CD4-positive, alpha-beta T cell (primary cell): ENCODE data around the gene SHISA2. TPM values are rescaled to one million over a fixed set of nuclear protein-coding genes. Genes with fewer than 3 reads are reported as not detected.

Experiments used
- ATAC-seq: fragments of 200-7000 bp; cut with Tn5 transposase; one replicate; pipeline ENCODE4 v1.10.0; 2022; ENCODE audit warnings: mild to moderate bottlenecking; ENCODE audit not compliant: poor library complexity
- CTCF ChIA-PET: fragments of 350-600 bp; sonication (Branson Sonifier 250); formaldehyde crosslinking; loops from one replicate; lab custom pipeline; 2021; ENCODE audit warnings: antibody characterized with exemption, inconsistent platforms; lab: Charles Lee
- POLR2A ChIA-PET: fragments of 350-600 bp; sonication (Branson Sonifier 250); formaldehyde crosslinking; loops from one replicate; lab custom pipeline; 2021; ENCODE audit warnings: antibody characterized with exemption, inconsistent platforms; lab: Charles Lee
- DNase-seq, 14 experiments: peaks; one replicate each; pipeline ENCODE4 v3.0.0-alpha.2; 2013 to 2020; ENCODE audit warnings: mixed read lengths in 2 of 14
- H3K27ac ChIP-seq, 2 donors: one replicate each; pipeline versions ENCODE4 v1.5.1 to v1.7.0; 2013; ENCODE audit warnings: low read length in 2 of 2, low read depth in 1 of 2, mild to moderate bottlenecking in 1 of 2
- H3K27me3 ChIP-seq, 2 experiments: 1 replicate in 1 of 2; 2 replicates in 1 of 2; pipeline versions ENCODE4 v1.6.1 to v1.7.0; 2013; ENCODE audit warnings: low read length in 2 of 2, control low read depth in 1 of 2, mild to moderate bottlenecking in 1 of 2, moderate library complexity in 1 of 2; ENCODE audit not compliant: insufficient read depth in 2 of 2, control insufficient read depth in 1 of 2
- H3K36me3 ChIP-seq: one replicate; pipeline ENCODE4 v1.6.1; 2013; ENCODE audit warnings: low read length, control low read depth; ENCODE audit not compliant: insufficient read depth
- H3K4me1 ChIP-seq: one replicate; pipeline ENCODE4 v1.6.1; 2013; ENCODE audit warnings: low read length, control low read depth; ENCODE audit not compliant: insufficient read depth
- H3K4me3 ChIP-seq: one replicate; pipeline ENCODE4 v1.5.1; 2013; ENCODE audit warnings: mild to moderate bottlenecking, low read length, moderate library complexity
- H3K9me3 ChIP-seq, 2 experiments: 1 replicate in 1 of 2; 2 replicates in 1 of 2; pipeline versions ENCODE4 v1.6.1 to v1.7.0; 2013; ENCODE audit warnings: low read length in 2 of 2, mild to moderate bottlenecking in 2 of 2, control low read depth in 1 of 2, moderate library complexity in 1 of 2; ENCODE audit not compliant: control insufficient read depth in 1 of 2, insufficient read depth in 1 of 2
- H3K27ac Mint-ChIP-seq: one replicate; pipeline ENCODE4 v1.8.0; 2020; ENCODE audit warnings: mixed read lengths
- H3K27me3 Mint-ChIP-seq: one replicate; pipeline ENCODE4 v1.8.0; 2021; ENCODE audit warnings: mixed read lengths
- H3K36me3 Mint-ChIP-seq: one replicate; pipeline ENCODE4 v1.8.0; 2021; ENCODE audit warnings: low read depth, mixed read lengths
- H3K4me1 Mint-ChIP-seq: one replicate; pipeline ENCODE4 v1.8.0; 2021; ENCODE audit warnings: low read depth, mixed read lengths
- H3K4me3 Mint-ChIP-seq: one replicate; pipeline ENCODE4 v1.8.0; 2020; ENCODE audit warnings: mild to moderate bottlenecking, mixed read lengths
- H3K9me3 Mint-ChIP-seq: one replicate; pipeline ENCODE4 v1.8.0; 2020; ENCODE audit warnings: mixed read lengths
- intact Hi-C, 2 experiments: fragments of 100-400 bp; cut with DNase I in 1 of 2; cut with micrococcal nuclease in 1 of 2; formaldehyde crosslinking; loops; one replicate each; pipeline versions ENCODE4 v1.15.1 to v1.9.0; 2023 to 2025; cut with DNase I, micrococcal nuclease
- total RNA-seq, 174 experiments: library from RNA in 2 of 174; stranded (reverse) in 2 of 174; gene quantifications; one replicate each; pipeline ENCODE4 v1.2.3 and lab custom pipeline; 2021 to 2026
- TF ChIP-seq, protein P1 (sequence below): fragments of 200-600 bp; IDR thresholded peaks from one replicate; pipeline ENCODE4 v1.8.0; 2022; ENCODE audit warnings: antibody characterized with exemption, mild to moderate bottlenecking

Gene SHISA2
- total RNA-seq, 2 experiments from 2014 or later, result 0.52 to 0.92 TPM

DNA sequence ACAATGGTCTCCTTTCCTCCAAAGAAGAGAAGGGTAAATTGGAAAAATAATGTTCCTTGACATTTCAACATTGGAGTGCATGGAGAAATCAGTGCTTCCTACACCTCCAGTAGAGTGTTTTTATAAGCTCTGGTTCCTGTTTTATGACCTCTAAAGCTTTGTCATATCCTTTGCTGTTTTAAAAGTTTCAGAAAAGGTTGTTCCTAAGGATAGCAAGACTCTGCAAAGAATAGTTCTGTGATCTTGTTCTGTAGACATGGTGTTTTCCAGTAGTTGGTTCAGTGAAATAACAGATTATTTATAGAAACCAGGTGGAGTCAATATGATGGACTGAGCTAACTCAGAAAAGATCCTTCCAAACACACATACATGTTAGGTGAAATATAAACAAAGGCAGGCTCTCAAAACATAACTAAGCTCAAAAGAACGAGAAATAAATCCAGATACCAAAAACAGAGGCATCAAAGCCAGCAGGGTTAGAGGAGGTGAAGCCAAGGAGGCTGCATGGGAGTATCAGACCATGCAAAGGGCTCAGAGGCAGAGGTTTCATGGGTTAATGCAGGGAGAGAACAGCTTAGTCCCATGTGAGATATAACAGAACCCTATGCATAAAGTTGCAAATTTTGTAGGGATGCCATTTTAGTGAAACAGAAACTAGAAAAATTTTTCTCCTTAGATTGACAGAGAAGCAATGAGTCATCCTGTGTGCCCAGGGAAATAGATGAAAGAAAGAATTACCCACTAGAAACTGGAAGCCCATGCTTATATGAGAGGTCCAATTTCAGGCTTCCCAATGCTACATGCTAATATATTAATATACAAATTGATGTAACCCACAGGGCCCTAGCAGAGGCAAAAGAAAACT, 44.3 kb downstream of the SHISA2 start:
- Mint-ChIP-seq H3K27me3 (no peaks in the 10 kb centered on the region), H3K27ac (no peak overlapping the region), H3K9me3 (peaks cover 3% of the 10 kb centered on the region), H3K4me3 (no peak overlapping the region), H3K36me3 (peaks cover 4% of the 10 kb centered on the region), H3K4me1 (peaks cover 6% of the 10 kb centered on the region)
- Histone ChIP-seq H3K4me1 (peaks cover 10% of the 10 kb centered on the region), H3K4me3 (no peak overlapping the region), H3K36me3 (no peaks in the 10 kb centered on the region), H3K27ac (no peak overlapping the region), H3K9me3 (no peaks in the 10 kb centered on the region), H3K27me3 (no peaks in the 10 kb centered on the region)
- intact Hi-C loops, result no loop called here
- POLR2A ChIA-PET, result no interaction called here
- DNase-seq (no peak), ATAC-seq (no peak)
- CTCF ChIA-PET, result no interaction called here
- TF ChIP-seq, protein P1, sequence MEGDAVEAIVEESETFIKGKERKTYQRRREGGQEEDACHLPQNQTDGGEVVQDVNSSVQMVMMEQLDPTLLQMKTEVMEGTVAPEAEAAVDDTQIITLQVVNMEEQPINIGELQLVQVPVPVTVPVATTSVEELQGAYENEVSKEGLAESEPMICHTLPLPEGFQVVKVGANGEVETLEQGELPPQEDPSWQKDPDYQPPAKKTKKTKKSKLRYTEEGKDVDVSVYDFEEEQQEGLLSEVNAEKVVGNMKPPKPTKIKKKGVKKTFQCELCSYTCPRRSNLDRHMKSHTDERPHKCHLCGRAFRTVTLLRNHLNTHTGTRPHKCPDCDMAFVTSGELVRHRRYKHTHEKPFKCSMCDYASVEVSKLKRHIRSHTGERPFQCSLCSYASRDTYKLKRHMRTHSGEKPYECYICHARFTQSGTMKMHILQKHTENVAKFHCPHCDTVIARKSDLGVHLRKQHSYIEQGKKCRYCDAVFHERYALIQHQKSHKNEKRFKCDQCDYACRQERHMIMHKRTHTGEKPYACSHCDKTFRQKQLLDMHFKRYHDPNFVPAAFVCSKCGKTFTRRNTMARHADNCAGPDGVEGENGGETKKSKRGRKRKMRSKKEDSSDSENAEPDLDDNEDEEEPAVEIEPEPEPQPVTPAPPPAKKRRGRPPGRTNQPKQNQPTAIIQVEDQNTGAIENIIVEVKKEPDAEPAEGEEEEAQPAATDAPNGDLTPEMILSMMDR, result no peak

Other genes with a start within 250 kb of the SHISA2 start
- 10 to 100 TPM; 46.5 to 49.5 TPM for gene RNF6, start 170.3 kb upstream of the SHISA2 start, total RNA-seq
- 1 to 10 TPM; 6.0 to 6.7 TPM for gene CDK8, start 202.1 kb upstream of the SHISA2 start, total RNA-seq